IPS-15b (cell line): ENCODE data around the gene PAM.
"Not testable (repeated sequence)": the region's sequence is repeated elsewhere in the genome, so short reads cannot be mapped to it uniquely, and the experiment has no call there.

Experiments used
- H3K27me3 ChIP-seq: one replicate; pipeline ENCODE4 v1.6.1; 2013; ENCODE audit warnings: low read length; ENCODE audit not compliant: control insufficient read depth, insufficient read depth
- H3K36me3 ChIP-seq: one replicate; pipeline ENCODE4 v1.6.1; 2013; ENCODE audit warnings: low read length; ENCODE audit not compliant: control insufficient read depth, insufficient read depth
- H3K4me1 ChIP-seq: one replicate; pipeline ENCODE4 v1.6.1; 2013; ENCODE audit warnings: mild to moderate bottlenecking, low read length; ENCODE audit not compliant: control insufficient read depth, insufficient read depth
- H3K4me3 ChIP-seq: one replicate; pipeline ENCODE4 v1.5.1; 2013; ENCODE audit warnings: low read depth, low read length
- H3K9ac ChIP-seq: one replicate; pipeline ENCODE4 v1.6.1; 2013; ENCODE audit warnings: low read depth, mild to moderate bottlenecking, low read length
- H3K9me3 ChIP-seq: one replicate; pipeline ENCODE4 v1.6.1; 2013; ENCODE audit warnings: mild to moderate bottlenecking, low read length; ENCODE audit not compliant: control insufficient read depth, insufficient read depth

Gene PAM

DNA sequence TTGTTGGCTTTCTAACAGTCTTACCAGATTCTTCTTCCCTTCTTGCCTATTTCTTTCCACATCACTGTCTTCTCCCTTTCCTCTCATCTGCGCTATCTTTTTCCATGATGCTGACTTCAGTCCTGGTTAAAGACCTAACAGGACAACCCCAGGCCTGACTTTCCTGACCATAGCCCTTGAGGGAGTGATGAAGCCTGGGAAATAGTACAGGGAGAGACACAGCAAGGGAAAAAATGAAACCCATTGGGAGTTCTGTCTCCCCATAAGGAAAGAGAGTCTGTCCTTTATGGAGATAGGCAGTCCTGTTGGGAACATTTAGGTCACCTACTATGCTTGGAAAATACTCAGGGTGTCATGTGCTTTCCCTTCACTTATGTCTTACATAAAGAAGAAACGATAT, 272.2 kb downstream of the PAM start:
- Histone ChIP-seq H3K9me3 (no peaks in the 10 kb centered on the region), H3K27me3 (no peaks in the 10 kb centered on the region), H3K4me1 (no peaks in the 10 kb centered on the region), H3K36me3 (no peaks in the 10 kb centered on the region), H3K9ac (no peak overlapping the region), H3K4me3 (no peak overlapping the region)

DNA sequence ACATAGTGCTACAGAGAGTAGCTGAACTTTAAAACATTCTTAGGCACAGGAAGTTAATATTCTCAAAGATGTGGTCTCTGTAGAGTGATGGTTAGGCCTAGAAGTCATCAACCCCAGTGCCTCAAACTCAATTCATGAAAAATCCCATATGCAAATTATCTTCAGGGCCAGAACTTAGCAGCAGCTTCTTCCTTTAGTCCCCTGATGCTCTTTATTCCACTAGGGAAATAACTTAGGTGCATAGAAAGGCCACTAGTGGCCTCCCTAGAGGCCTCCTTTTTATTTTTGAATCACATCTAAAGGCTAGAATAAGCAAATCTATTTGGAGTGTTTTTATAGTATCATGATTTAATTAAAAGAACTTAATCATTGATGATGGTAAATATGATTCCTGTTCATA, 276.5 kb downstream of the PAM start:
- Histone ChIP-seq H3K4me3 (no peak overlapping the region), H3K36me3 (no peaks in the 10 kb centered on the region), H3K27me3 (no peaks in the 10 kb centered on the region), H3K9ac (no peak overlapping the region), H3K9me3 (no peaks in the 10 kb centered on the region), H3K4me1 (no peaks in the 10 kb centered on the region)

GRCh38 chr5:103033696-103034095, 278.6 kb downstream of the PAM start:
- no peak overlapping the region for H3K9ac ChIP-seq
- H3K4me1 ChIP-seq: no peaks in the 10 kb centered on the region
- H3K9me3 ChIP-seq: no peaks in the 10 kb centered on the region
- no peak overlapping the region for H3K4me3 ChIP-seq
- H3K36me3 ChIP-seq: no peaks in the 10 kb centered on the region
- no peaks in the 10 kb centered on the region for H3K27me3 ChIP-seq

- H3K9ac ChIP-seq: no peak overlapping the region
- H3K27me3 ChIP-seq: no peaks in the 10 kb centered on the region
- H3K9me3 ChIP-seq: no peaks in the 10 kb centered on the region
- no peak overlapping the region for H3K4me3 ChIP-seq
- H3K36me3 ChIP-seq: no peaks in the 10 kb centered on the region
- H3K4me1 ChIP-seq: no peaks in the 10 kb centered on the region
Measured at GRCh38 chr5:103034662-103035392, 279.7 kb downstream of the PAM start.

GRCh38 chr5:103035701-103036100, 280.6 kb downstream of the PAM start:
- Histone ChIP-seq H3K4me1 (no peaks in the 10 kb centered on the region), H3K4me3 (no peak overlapping the region)

DNA sequence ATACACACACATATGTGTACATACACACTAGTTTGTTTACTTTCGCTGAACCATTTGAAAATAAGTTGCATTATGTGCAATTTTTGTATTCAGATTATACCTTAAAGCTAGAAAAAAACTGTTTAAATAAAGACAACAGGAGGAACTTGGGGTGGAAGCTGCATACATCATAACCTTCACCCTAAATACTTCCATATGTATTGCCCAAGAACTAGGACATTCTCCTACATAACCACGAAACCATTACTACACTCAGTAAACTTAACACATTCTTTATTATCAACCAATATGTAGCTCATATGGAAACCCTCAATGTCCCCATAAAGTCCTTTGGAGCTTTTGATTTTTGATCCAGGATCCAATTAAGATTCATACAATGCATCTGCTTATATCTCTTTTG, 281.5 kb downstream of the PAM start:
- Histone ChIP-seq H3K4me3 (no peak overlapping the region), H3K36me3 (no peaks in the 10 kb centered on the region), H3K27me3 (no peaks in the 10 kb centered on the region), H3K4me1 (no peaks in the 10 kb centered on the region), H3K9me3 (no peaks in the 10 kb centered on the region), H3K9ac (no peak overlapping the region)

More at GRCh38 chr5:103035701-103036100, 280.6 kb downstream of the PAM start:
- no peak overlapping the region for H3K9ac ChIP-seq
- no peaks in the 10 kb centered on the region for H3K9me3 ChIP-seq
- H3K27me3 ChIP-seq: no peaks in the 10 kb centered on the region
- H3K36me3 ChIP-seq: no peaks in the 10 kb centered on the region

- Histone ChIP-seq H3K4me3 (no peak overlapping the region), H3K9ac (no peak overlapping the region), H3K36me3 (no peaks in the 10 kb centered on the region), H3K9me3 (no peaks in the 10 kb centered on the region), H3K4me1 (no peaks in the 10 kb centered on the region), H3K27me3 (no peaks in the 10 kb centered on the region)
Measured at GRCh38 chr5:103037673-103038455, 282.8 kb downstream of the PAM start.

DNA sequence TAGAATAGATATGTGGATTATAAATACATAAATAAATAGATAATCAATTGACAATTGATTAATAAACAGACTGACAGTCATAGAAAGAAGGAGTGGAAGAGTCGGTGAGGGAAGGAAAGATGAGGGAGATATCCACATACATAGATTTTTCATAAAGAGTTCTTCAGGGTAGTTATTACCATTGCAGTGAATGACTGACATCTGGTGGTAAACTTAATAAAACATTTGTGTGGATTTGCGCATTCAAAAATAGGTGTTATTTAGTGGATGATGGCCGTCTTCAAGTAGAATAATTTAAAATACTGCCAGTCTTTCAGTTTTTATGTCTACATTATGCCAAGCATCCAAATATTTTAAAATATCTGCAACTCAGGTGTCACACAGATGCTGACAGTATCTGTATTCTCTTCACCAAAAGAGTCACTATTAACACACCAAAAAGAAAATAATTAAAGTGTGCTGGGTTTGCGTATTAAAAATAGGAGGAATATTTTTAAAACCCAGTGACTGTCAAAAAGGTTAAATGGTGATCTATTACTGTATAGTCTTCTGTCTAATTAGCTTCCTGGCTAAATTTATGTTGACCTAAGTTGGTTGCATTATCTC, 286.1 kb downstream of the PAM start:
- Histone ChIP-seq H3K4me1 (no peaks in the 10 kb centered on the region), H3K9ac (no peak overlapping the region), H3K36me3 (no peaks in the 10 kb centered on the region), H3K4me3 (no peak overlapping the region), H3K9me3 (no peaks in the 10 kb centered on the region), H3K27me3 (no peaks in the 10 kb centered on the region)

DNA sequence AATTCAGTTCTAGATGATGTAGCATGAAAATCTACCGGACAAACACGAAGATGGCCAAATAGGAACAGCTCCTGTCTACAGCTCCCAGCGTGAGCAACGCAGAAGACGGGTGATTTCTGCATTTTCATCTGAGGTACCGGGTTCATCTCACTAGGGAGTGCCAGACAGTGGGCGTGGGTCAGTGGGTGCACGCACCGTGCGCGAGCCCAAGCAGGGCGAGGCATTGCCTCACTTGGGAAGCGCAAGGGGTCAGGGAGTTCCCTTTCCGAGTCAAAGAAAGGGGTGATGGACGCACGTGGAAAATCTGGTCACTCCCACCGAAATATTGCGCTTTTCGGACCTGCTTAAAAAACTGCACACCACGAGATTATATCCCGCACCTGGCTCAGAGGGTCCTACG, 291.6 kb downstream of the PAM start:
- H3K9me3 ChIP-seq, H3K4me3 ChIP-seq, H3K4me1 ChIP-seq, H3K27me3 ChIP-seq, H3K36me3 ChIP-seq, H3K9ac ChIP-seq: not testable (repeated sequence)

DNA sequence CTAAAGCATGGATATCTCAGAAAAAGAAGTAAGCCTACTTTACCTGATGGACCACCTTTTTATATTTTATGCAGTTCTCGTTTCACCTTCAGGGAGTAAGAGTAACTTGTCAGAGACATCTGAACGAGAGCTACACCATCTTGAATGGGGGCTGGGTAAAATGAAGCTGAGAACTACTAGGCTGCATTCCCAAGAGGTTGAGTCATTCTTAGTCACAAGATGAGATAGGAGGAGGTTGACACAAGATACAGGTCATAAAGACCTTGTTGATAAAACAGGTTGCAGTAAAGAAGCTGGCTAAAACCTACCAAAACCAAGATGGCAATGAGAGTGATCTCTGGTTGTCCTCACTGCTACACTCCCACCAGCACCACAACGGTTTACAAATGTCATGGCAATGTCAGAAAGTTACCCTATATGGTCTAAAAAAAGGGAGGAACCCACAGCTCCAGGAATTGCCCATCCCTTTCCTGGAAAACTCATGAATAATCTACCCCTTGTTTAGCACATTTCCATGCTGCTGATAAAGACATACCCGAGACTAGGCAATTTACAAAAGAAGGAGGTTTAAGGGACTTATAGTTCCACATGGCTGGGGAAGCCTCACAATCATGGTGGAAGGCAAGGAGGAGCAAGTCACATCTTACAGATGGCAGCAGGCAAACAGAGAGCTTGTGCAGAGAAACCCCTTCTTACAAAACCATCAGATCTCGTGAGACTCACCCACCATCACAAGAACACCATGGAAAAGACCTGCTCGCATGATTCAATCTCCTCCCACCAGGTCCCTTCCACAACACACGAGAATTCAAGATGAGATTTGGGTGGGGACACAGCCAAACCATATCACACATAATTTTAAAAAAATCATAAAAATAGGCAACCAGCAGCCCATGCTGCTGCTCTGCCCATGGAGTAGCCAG, 302.4 kb downstream of the PAM start:
- Histone ChIP-seq H3K27me3 (no peaks in the 10 kb centered on the region), H3K4me3 (no peak overlapping the region), H3K4me1 (peaks cover 2% of the 10 kb centered on the region), H3K9me3 (no peaks in the 10 kb centered on the region), H3K9ac (no peak overlapping the region), H3K36me3 (no peaks in the 10 kb centered on the region)

- no peaks in the 10 kb centered on the region for H3K9me3 ChIP-seq
- H3K27me3 ChIP-seq: no peaks in the 10 kb centered on the region
- peaks cover 2% of the 10 kb centered on the region for H3K4me1 ChIP-seq
- H3K36me3 ChIP-seq: no peaks in the 10 kb centered on the region
- no peak overlapping the region for H3K4me3 ChIP-seq
- no peak overlapping the region for H3K9ac ChIP-seq
Measured at GRCh38 chr5:103059525-103059924, 304.4 kb downstream of the PAM start.
